ENCODE data around the gene COPG2. TPM values are rescaled to one million over a fixed set of nuclear protein-coding genes. Genes with fewer than 3 reads are reported as not detected.
"Not testable (repeated sequence)": the region's sequence is repeated elsewhere in the genome, so short reads cannot be mapped to it uniquely, and the experiment has no call there.

COPG2 gene
- total RNA-seq, 1 experiment from 2014 or later = 77.7 TPM

- H2BK20ac ChIP-seq (ENCODE audit: low read depth, low read length, poor library complexity, severe bottlenecking) = no peak overlapping the region
- H3K79me1 ChIP-seq (ENCODE audit: insufficient read depth, low read depth, low read length, poor library complexity, severe bottlenecking) = no peaks in the 10 kb centered on the region
- no peaks in the 10 kb centered on the region for H4K20me1 ChIP-seq (ENCODE audit: control insufficient read depth, insufficient read depth, insufficient read length)
- peaks cover 15 to 18% of the 10 kb centered on the region in 2 experiments for H3K9me3 Mint-ChIP-seq
- H3K27me3 ChIP-seq (ENCODE audit: insufficient read depth, low read length) = no peaks in the 10 kb centered on the region
- no peak overlapping the region for H3T11ph ChIP-seq (ENCODE audit: low read length)
- H3K4me1 Mint-ChIP-seq = no peaks in the 10 kb centered on the region
- no peak overlapping the region for H3K4ac ChIP-seq (ENCODE audit: low read depth, low read length)
- no peak overlapping the region for H2BK120ac ChIP-seq (ENCODE audit: low read depth, low read length, poor library complexity, severe bottlenecking)
- H3K23ac ChIP-seq (ENCODE audit: insufficient read length, low read depth, low read length) = no peak overlapping the region
- no peak overlapping the region for H3K27ac ChIP-seq (ENCODE audit: insufficient read length, low read depth, low read length)
- H3K9me3 ChIP-seq (ENCODE audit: control insufficient read depth, low read depth, low read length) = no peaks in the 10 kb centered on the region
- H3K27me3 Mint-ChIP-seq (ENCODE audit: low read depth) = no peaks in the 10 kb centered on the region
- H3K4me3 Mint-ChIP-seq = no peak overlapping the region
- no peak overlapping the region for H3K9ac ChIP-seq (ENCODE audit: extremely low read depth, insufficient read length, low read length)
- no peak overlapping the region for H4K91ac ChIP-seq (ENCODE audit: insufficient read length, low read depth, low read length)
- no peaks in the 10 kb centered on the region for H3K23me2 ChIP-seq (ENCODE audit: insufficient read length, low read depth, low read length, poor library complexity, severe bottlenecking)
- no peak for TF ChIP-seq CTCF (conservative IDR thresholded peaks at IDR 0.05)
- H2AFZ ChIP-seq (ENCODE audit: low read length) = no peak overlapping the region
- WGBS (ENCODE audit: extremely low coverage, insufficient read length, low lambda C conversion rate) = no CpG with 5 or more reads among the region's 1 CpG
- H3K56ac ChIP-seq (ENCODE audit: insufficient read length, low read depth, low read length) = no peak overlapping the region
- no peak overlapping the region for H2BK5ac ChIP-seq (ENCODE audit: insufficient read length, low read length)
- H4K5ac ChIP-seq (ENCODE audit: insufficient read length, low read depth, low read length) = no peak overlapping the region
- H3K14ac ChIP-seq (ENCODE audit: insufficient read depth, low read length) = no peak overlapping the region
- H2BK15ac ChIP-seq (ENCODE audit: low read depth, low read length) = no peak overlapping the region
- H2AK5ac ChIP-seq (ENCODE audit: insufficient read length, low read length) = no peak overlapping the region
- H3K27ac Mint-ChIP-seq = no peak overlapping the region
- H3K4me2 ChIP-seq (ENCODE audit: insufficient read depth, insufficient read length, low read length) = no peak overlapping the region
- no peaks in the 10 kb centered on the region for H3K4me1 ChIP-seq (ENCODE audit: insufficient read depth, low read length)
- H3K36me3 Mint-ChIP-seq (ENCODE audit: insufficient read depth in 1 of 3, low read depth in 3 of 3) = peaks cover 14 to 20% (median 18%) of the 10 kb centered on the region in 3 experiments
- DNase-seq = no peak
- no peak overlapping the region for H3K18ac ChIP-seq (ENCODE audit: insufficient read length, low read depth, low read length)
- no peak overlapping the region for H2BK12ac ChIP-seq (ENCODE audit: insufficient read length, low read depth, low read length)
- no peaks in the 10 kb centered on the region for H3K79me2 ChIP-seq (ENCODE audit: insufficient read depth, low read length)
- no peak overlapping the region for H4K8ac ChIP-seq (replicated peaks; ENCODE audit: insufficient read length, low read depth, low read length)
Observed at GRCh38 chr7:130593033-130593432, 75.5 kb downstream of the COPG2 start.

- H3K36me3 Mint-ChIP-seq (ENCODE audit: insufficient read depth in 1 of 3, low read depth in 3 of 3) = peaks cover 14 to 21% (median 20%) of the 10 kb centered on the region in 3 experiments
- no CpG with 5 or more reads among the region's 30 CpGs for WGBS (ENCODE audit: extremely low coverage, insufficient read length, low lambda C conversion rate)
- H4K91ac ChIP-seq (ENCODE audit: insufficient read length, low read depth, low read length) = not testable (repeated sequence)
Observed at GRCh38 chr7:130591464-130591863, 77.1 kb downstream of the COPG2 start.

More at GRCh38 chr7:130591464-130591863, 77.1 kb downstream of the COPG2 start:
- not testable (repeated sequence) for H3K14ac ChIP-seq (ENCODE audit: insufficient read depth, low read length); H3K27ac ChIP-seq (ENCODE audit: insufficient read length, low read depth, low read length); H3K18ac ChIP-seq (ENCODE audit: insufficient read length, low read depth, low read length); H3K79me2 ChIP-seq (ENCODE audit: insufficient read depth, low read length); H3K4me3 Mint-ChIP-seq; H4K5ac ChIP-seq (ENCODE audit: insufficient read length, low read depth, low read length); H3K23me2 ChIP-seq (ENCODE audit: insufficient read length, low read depth, low read length, poor library complexity, severe bottlenecking); H3K27ac Mint-ChIP-seq; H3K4me1 Mint-ChIP-seq; H3T11ph ChIP-seq (ENCODE audit: low read length); H3K4ac ChIP-seq (ENCODE audit: low read depth, low read length); H2BK20ac ChIP-seq (ENCODE audit: low read depth, low read length, poor library complexity, severe bottlenecking); H2BK15ac ChIP-seq (ENCODE audit: low read depth, low read length); H4K8ac ChIP-seq (replicated peaks; ENCODE audit: insufficient read length, low read depth, low read length); H3K56ac ChIP-seq (ENCODE audit: insufficient read length, low read depth, low read length); H3K9ac ChIP-seq (ENCODE audit: extremely low read depth, insufficient read length, low read length); H4K20me1 ChIP-seq (ENCODE audit: control insufficient read depth, insufficient read depth, insufficient read length); H3K27me3 ChIP-seq (ENCODE audit: insufficient read depth, low read length); H3K4me2 ChIP-seq (ENCODE audit: insufficient read depth, insufficient read length, low read length); H3K79me1 ChIP-seq (ENCODE audit: insufficient read depth, low read depth, low read length, poor library complexity, severe bottlenecking); H3K4me1 ChIP-seq (ENCODE audit: insufficient read depth, low read length); H3K9me3 ChIP-seq (ENCODE audit: control insufficient read depth, low read depth, low read length); H2AFZ ChIP-seq (ENCODE audit: low read length); H2BK120ac ChIP-seq (ENCODE audit: low read depth, low read length, poor library complexity, severe bottlenecking); H2BK5ac ChIP-seq (ENCODE audit: insufficient read length, low read length); H2AK5ac ChIP-seq (ENCODE audit: insufficient read length, low read length); H2BK12ac ChIP-seq (ENCODE audit: insufficient read length, low read depth, low read length); H3K23ac ChIP-seq (ENCODE audit: insufficient read length, low read depth, low read length); DNase-seq; H3K27me3 Mint-ChIP-seq (ENCODE audit: low read depth)
- H3K9me3 Mint-ChIP-seq = peaks cover 18% of the 10 kb centered on the region in 2 experiments
